CD4-positive, alpha-beta T cell treated with Interferon alpha-2 for 1 hour (primary cell): Measurements from ENCODE around the gene SYNE1.
"Not testable (repeated sequence)": the region's sequence is repeated elsewhere in the genome, so short reads cannot be mapped to it uniquely, and the experiment has no call there.

Experiments
- DNase-seq, 2 donors: peaks; one replicate each; pipeline ENCODE4 v3.0.0-alpha.2; 2020 to 2022

SYNE1 gene

DNA sequence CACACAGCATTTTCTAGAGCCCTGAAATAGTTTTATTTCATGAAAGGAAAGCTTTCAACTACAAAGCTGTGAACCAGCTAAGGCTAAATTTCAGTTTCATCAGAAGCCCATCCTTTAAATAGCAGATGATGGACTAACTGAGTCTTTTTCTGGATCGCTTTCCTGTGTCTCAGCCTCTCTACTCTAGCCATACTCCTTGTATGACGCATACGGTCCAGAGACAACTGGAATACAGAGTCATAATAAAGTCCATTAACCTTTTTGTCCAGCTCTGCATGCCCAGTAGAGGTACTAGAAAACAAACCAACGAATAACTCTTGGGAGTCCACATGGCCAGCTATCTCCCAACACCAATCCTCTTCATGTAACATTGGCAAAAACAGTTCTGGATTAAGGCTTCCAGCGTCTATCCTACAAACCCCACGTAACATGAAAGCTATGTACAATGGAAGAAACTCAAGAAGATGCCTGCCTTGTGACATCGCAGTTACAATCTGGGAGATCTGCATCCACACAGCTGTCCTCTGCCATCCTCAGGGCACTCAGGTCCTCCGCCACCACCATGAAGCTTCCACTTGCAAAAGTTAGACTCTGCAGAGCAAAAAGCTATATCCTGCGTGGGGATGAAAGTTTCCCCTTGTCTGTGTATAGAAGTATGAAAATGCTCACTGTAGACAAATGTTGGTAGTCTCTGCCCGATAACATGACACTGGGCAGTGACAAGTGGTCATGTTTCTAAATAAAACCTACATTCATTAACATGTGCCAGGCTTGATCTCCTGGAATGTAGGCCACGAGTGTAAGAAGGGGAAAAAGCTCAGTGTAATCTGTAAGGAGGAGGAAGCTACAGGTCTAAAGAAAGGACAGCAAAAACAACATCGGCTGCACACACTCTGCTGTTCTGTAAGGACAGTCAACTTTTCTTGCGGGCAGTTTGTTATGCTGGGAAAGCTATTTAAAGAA, 469.2 kb downstream of the SYNE1 start:
- DNase-seq = no peak

DNA sequence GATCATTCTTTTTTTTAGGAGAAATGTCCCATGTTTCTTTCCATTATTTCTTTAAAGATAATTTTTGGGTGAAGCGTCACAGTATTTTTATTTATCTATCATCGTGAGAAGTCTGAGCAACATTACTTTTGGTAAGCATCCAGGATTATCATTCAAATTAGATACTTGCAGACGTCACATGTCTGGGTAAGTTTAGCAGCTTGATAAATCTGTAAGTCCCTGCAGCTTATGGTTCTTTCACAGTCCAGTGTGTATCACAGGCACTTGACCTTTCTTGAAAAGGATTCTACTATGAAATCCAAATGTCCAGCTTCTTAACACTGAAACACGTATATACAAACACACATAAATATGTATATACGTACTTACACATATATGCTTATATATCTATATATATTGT, 470.3 kb downstream of the SYNE1 start:
- no peak for DNase-seq

DNA sequence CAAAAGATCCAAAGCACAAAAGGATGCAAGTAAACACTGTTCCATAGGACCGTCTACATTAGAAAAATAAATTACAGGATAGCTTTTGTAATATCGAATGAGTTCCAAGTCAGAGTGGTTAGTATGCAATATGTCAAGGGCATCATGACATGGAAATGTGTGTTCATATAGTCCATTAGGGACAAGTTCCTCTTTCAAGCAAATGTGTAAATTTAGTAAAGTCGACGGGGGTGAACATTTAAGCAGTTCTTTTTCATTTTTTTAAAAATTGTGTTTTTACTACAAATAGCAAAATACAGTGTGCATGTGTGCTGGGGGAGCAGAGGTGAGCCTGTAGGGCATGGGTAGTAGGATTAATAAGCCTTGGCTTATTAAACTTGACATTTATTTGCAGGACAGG, 470.7 kb downstream of the SYNE1 start:
- DNase-seq = no peak

DNA sequence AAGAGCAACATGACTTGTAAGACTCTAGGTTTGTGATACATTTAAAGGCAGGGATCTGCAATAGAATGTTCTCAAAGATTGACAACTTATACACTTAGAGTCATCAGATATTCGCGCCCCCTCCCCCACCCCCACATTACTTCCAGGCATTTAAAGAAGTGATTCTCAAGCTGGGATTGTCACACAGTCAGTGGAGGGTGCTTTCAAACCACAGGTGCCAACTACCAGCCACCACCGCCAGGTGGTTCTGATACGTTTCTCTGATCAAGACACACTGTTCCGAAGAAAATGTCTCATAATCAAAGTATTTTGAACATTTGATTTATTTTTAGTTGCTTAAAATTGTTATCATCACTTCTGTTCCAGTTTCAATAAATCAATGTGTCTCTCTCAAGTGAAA, 472.2 kb downstream of the SYNE1 start:
- no peak for DNase-seq

DNA sequence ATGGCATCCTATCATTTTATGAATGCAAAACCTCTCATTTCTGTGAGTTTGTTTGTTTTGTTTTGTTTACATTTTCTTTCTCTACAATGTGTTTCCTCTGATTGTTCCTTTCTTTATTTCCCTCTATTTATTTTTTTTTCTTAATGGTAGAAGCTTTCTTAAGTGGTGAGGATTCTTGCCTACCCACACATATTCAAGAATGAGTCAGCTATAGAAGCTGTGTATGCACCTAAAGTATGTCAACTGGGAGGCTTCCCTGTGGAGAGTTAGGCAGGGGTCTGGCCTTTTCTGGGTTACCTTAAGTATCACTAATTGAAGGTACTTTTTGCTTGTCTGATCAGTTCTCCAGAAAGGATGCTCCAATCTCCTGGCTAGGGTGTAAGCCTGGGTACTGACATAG, 475.7 kb downstream of the SYNE1 start:
- no peak for DNase-seq

DNA sequence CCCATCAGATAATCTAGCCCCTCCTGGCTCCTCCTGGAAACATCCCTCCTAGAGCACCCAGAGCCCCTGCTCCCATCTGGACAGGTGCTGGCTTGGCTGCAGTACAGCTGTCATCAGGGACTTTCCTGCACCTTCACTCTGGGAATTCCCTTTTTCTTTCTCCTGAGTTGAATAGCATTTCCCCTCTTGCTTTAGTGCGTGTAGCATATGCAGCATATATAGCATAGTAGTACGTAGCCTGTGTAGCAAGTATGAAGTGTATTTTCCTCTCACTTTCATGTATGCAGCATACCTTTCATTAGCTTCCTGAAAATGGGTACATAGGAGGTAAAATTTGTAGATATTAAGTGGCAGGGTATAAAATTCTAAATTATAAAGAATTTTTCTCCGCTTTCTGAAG, 476.8 kb downstream of the SYNE1 start:
- DNase-seq = peak in 1 of 2 donors; percentile 15

DNA sequence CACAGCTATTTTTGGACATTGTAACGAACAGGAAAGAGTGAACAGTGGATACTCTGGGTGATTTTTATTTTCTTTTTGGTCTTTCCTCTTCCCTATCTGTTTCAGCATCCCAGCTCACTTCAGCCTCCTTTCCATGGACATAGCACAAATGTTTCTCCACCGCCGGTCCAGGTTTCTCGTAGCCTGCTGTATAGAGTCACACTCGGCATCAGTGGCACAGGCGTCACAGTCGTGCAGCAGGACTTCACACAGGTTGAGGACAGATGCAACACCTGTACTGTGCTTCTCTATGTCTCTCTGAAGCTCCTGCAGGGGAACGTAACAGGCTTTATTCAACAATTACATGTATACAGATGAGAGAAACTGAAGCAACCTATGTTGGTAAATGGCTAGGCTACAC, 481.4 kb downstream of the SYNE1 start:
- DNase-seq = no peak

DNA sequence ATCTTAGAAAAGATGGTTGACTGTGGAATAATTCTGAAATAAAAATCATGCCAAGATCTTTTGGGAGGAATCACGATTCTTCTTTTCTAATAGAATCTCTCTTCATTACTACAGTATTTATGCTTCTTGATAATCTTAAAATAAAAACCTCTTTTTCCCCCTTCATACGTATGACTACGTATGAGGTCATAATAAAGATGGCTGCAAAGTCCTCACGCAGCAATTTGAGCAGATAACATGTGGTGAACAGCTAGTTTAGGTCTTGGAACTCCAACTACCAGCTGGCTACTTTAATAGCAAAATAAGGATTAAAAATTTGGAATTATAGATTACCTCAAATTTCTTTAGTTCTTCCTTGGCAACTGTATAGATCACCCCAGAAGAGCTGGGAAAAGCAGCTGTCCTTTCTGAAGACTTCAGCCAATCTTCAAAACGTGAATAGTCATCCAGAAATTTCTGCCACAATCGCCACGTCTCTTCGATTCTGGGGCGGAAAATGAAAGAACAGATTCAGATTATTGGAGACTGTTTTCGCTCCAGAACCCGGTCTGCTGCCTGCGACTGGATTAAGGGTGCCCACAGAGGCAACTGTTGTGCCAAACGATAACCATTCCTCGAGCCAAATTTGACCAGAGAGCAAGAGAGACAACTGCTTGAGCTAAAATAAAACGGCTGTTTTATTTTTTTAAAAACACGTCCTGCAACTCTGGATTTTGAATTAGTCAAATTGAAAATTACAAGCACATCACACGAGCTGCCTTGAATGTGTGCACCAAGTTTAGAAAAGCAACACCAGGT, 482.4 kb downstream of the SYNE1 start:
- DNase-seq = no peak

DNA sequence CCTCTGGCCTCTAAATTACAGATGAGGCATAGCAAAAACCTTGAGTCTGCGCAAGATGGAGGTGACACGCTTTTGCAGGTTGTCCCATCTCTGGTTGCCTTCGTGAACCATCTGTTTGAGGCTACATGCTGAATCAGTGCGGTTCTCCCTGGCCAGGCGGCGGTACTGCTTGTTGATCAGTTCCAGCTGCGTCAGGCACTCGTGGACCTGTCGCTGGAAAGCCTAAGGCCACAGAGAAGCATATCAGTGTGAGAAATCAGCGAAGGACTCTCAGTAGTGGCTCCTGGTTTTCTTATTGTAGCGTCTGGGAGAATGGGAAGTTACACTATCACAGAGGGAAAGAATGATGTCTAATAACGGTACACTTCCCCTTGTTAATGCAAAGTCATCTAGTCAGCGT, 485.2 kb downstream of the SYNE1 start:
- no peak for DNase-seq

DNA sequence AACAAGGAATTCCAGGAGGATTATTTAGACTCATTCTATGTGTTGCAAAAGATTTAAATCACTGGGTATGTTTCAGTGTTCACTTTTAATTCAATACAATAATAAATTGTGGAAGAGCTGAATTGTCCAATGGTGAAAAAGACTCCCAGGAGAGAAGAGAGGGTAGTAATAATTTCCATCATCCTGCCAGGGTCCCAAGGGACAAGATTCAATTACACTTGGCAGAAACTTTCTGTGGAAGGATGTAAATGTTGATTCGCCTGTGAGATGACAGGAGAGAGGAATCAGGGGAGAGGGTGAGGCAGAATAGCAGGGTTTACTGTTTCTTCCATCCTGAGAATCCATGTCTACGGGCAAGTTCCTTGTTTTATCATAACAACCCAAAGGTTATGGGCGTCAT, 487.0 kb downstream of the SYNE1 start:
- DNase-seq = no peak

DNA sequence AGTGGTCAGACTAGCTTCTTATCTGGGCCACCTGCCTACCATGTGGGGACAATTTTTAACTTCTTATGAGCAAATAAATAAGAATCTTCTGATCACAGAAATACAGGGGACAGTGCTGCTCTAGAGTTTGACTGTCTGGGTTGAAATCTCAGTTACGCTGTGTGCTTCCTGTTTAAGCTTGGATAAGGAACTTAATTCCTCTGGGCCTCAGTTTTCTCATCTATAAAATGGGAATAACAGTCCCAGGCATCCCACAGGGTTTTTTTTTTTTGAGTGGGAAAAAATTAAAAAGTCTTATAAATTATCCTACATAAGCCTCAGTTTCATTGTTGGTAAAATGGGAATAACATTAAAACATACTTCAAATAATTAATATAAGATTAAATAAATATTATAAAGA, 488.8 kb downstream of the SYNE1 start:
- no peak for DNase-seq

DNA sequence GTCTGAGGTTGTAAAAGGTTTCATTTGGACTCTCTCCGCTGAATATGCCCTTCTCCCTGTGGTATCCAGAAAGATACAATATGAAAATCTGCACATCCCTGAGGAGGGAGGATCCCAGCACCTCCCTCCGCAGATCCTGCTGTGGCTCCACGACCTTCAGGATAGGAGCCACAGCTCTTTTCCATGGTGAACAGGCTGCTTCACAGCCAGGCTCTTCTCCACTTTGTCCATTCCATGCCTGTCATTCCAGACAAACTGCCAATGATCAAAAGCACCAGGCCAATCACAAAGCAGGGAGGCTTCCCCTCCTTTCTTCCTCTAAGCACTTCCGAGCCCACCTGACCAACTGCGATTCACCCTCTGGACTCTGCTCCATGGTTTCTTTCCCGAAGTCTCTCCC, 489.9 kb downstream of the SYNE1 start:
- no peak for DNase-seq

DNA sequence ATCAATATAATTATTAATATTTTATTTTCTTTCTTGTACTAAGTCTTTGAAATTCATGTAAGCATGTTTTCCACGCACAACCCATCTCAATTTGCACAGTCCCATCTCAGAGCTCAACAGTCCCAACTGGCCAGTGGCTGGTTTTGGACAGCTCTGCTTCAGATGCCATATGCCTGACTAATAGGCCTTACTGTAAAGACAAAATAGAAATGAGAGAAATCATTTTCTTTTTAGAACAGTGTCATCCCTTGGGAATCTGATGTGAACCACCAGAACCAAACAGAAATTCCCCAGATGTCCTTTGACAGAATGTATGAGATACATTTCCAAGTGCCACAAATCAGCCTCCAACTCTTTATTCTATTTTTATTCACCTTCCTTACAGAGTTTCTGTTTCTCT, 490.8 kb downstream of the SYNE1 start:
- DNase-seq = no peak

DNA sequence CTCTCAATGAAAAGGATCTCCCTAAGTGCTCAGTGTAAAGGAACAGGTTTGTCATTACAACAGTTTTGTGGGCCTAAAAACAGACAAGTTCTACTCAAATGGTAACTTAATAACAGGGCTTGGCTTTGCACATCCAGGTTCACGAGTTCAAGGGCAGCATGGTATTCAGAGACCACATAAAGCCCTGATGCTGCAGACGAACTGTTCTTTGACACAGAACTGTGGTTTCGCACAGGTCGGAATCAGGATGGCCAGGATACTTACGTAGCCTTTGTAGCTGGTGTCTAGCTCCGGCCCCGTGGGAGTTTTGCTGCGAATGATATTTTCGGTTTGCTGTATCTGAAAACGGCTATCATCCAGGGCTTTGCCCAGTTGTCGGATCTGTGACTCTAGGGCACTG, 493.8 kb downstream of the SYNE1 start:
- DNase-seq = no peak

DNA sequence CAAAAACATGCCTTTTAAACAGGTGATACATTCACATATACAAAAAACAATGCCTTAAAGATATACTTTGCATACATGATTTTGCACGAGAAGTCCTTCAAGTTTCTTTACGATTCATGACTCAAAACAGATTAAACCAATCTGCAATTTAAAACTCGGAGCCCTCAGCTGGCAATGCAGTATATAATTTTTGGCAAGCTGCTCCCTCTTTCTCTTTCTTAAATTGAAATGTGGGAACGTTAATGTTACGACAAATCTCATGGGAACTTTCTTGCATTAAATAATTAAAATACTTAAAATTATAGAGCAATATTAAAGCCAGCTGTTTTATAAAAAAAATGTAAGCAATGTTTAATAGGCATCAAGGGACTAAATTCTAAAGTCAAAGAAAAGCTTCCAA, 495.1 kb downstream of the SYNE1 start:
- no peak for DNase-seq

DNA sequence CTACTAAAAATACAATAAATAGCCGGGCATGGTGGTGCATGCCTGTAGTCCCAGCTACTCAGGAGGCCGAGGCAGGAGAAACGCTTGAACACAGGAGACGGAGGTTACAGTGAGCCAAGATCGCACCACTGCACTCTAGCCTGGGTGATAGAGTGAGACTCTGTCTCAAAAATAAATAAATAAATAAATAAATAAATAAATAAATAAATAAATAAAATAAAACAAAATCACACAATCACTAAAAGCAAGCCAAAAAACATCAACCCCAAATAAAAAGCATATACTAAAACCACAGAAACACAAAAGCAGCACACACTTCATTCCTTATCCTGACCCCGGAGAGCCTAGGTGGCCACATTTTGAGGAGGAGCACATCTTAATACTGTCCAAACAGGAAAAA, 498.8 kb downstream of the SYNE1 start:
- not testable (repeated sequence) for DNase-seq

DNA sequence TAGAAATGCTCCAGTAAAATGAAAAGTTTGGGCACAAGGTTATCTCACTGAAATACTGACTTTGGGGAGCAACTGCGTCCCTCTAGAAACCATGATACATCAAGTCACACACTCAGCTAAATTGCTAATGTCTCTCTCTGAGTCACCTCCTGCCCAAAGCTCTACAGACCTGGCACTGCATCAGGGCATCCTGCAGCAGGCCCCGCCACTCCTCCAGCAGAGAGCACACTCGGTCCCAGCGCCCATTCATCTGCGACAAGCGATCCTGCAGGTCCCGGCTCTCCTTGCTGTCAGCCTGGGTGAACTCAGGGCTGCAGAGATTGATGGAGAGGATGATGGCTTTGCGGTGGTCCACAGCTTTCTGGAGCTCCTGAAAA, 500.7 kb downstream of the SYNE1 start:
- no peak for DNase-seq

DNA sequence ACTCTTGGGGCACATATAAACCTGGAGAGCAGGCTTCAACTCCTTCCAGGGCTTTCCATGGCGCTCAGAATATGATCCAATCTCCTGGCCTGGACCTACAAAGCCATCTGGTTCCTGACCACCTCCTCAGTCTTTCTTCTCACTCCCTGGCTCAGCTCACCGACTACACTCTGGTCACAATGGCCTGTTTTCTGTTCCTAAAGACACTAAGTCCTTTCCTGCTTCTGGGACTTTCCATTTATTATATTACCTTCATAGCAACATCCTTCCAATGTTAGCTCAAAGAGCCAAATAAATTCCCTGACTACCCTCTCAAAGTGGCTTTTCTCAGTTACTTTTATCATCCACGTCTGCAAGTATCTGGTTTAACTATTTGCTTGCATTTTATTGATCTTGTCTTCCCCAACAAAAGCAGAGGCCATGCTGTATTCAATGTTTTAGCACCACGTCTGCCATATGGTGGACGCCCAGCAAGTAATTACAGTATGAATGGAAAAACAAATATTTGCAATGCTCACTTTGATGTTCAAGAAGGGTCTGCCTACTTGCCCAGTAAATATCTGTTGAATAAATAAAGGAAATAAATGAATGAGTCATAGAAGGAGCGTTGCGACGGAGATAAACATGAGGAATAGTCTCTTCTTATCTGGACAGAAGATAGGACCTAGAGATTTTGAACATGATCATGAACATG, 501.3 kb downstream of the SYNE1 start:
- DNase-seq = no peak

DNA sequence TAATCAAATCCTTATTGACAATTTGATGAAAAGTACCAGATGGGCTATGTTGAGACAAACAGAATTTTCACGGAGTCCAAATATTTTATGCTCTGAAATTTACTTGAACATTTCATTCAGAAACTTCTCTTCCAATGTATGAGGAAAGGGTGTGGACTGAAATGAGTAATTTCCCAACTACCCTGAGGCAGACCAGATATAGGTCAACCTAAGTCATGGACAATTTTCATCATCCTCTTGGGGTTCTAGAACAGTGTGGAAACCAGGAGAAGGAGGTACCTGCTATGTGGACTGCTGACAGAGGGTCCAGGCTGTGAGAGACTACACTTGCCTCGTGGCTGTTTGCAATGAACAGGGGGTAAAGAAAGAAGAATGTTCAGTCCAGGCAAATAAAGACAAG, 506.7 kb downstream of the SYNE1 start:
- DNase-seq = no peak

DNA sequence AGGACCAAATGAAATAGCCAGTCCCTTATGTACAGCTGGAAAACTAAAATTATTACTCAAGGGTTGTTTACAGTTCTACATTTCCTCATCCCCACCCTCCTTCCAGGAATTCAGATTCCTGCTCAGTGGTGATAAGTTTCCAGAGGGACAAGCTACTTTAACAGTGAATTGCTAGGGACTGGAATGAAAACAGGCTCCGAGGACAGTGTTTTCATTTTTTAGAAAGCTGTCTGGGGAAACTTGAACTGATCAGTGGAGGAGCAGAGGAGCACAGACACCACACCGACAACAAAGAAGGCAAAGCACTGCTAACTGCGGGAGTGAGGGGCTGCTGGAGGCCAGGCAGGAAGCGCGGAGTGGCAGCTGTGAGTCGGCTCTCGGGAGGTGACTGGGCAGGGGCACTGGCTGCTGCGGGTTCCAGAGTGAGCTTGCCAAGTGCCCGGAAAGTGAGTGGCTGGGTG, 507.4 kb downstream of the SYNE1 start:
- no peak for DNase-seq

DNA sequence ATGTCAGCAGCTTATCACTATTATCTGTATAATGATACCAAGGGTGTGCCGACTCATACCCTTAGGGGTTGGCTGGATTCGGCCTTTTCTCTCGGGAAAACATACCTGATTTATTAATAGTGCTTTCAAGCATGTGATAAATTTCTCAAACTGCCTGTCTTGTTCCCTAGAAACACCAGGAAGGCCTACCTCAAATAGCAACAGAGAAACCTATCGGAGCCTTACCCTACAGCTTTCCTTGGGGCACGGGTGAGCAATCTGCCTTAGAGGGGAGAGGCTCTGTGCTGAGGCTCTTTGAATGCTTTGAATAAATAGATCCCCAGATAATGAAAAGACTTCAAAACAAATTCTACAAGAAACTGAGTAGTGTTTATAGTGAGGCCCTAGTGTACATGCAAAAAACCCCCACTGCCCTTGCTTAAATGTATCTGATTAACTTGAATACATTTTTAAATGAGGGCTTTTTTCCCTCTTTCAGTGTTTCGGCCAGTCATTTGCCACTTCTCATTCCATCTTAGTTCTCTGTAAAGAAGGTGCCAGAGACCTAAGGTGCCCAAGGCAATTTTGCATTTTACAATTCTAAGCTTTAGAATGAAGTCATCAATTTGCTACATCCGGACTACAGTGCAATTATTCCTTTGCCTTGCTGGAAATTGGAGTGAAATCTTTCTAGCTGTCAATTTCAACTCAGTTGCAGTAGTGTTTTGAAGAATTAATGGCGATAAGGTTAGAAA, 509.6 kb downstream of the SYNE1 start:
- no peak for DNase-seq

DNA sequence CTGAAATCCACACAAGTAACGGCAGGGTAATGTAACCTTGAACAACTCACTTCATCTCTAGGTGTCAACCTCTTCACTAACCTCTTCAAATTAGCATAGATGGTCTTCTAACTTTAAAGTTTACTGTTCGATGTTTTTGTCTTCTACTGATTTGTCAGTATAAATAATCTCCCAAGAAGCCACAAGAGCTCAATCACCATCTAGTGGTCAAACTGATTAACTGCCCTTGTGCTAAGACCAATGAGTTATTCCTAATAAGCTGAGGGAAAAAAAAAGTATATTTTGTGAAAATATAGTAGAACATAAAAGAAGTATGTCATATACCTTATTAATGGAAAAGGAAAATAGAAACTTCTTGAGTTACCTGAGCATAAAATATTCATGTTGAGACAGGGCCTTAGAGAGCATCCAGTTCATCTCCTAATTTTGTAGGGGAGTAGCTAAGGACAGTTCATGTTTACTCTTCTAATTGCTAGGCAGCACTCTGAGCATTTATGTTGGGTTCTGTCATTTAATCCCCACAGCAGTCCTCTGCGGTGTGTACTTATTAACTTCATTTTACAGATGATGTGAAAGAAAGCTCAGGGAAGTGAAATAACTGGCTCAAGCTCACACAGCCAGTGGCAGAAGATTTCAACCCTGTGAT, 512.6 kb downstream of the SYNE1 start:
- peak in 1 of 2 donors; percentile 44 for DNase-seq
